MCF 10A (cell line): Measurements from ENCODE around the gene BTG4. TPM values are rescaled to one million over a fixed set of nuclear protein-coding genes. Genes with fewer than 3 reads are reported as not detected.

Experiments
- BruUV-seq: library from RNA; stranded (reverse); fragments of 400-500 nt; replicated peaks from 2 replicates; lab custom pipeline; 2021; lab: Mats Ljungman, UMichigan
- CTCF ChIA-PET: fragments of 300-600 bp; sonication (Branson Sonifier 250); formaldehyde crosslinking; extraction: SDS; loops from one replicate; lab custom pipeline; 2021; ENCODE audit warnings: antibody characterized with exemption, inconsistent platforms; lab: Yijun Ruan, JAX
- POLR2A ChIA-PET: fragments of 300-600, 350-650 bp; sonication (Branson Sonifier 250); formaldehyde crosslinking; extraction: SDS; loops from one replicate; lab custom pipeline; 2020; ENCODE audit warnings: antibody characterized with exemption, inconsistent platforms; lab: Yijun Ruan, JAX
- DNase-seq: peaks from one replicate; pipeline ENCODE4 v3.0.0-alpha.2; 2018; ENCODE audit not compliant: unreplicated experiment
- H3K27ac Mint-ChIP-seq: one replicate; pipeline ENCODE4 v1.8.0; 2022; ENCODE audit warnings: mild to moderate bottlenecking, low read depth, mixed read lengths; ENCODE audit not compliant: unreplicated experiment
- H3K27me3 Mint-ChIP-seq: one replicate; pipeline ENCODE4 v1.8.0; 2022; ENCODE audit warnings: mixed read lengths; ENCODE audit not compliant: insufficient read depth, unreplicated experiment
- H3K36me3 Mint-ChIP-seq: one replicate; pipeline ENCODE4 v1.8.0; 2022; ENCODE audit warnings: mild to moderate bottlenecking, moderate library complexity, mixed read lengths; ENCODE audit not compliant: insufficient read depth, unreplicated experiment
- H3K4me1 Mint-ChIP-seq: one replicate; pipeline ENCODE4 v1.8.0; 2022; ENCODE audit warnings: mixed read lengths; ENCODE audit not compliant: insufficient read depth, unreplicated experiment
- H3K4me3 Mint-ChIP-seq: one replicate; pipeline ENCODE4 v1.8.0; 2022; ENCODE audit warnings: mild to moderate bottlenecking, moderate library complexity, mixed read lengths; ENCODE audit not compliant: unreplicated experiment
- H3K9me3 Mint-ChIP-seq: one replicate; pipeline ENCODE4 v1.8.0; 2022; ENCODE audit warnings: mixed read lengths; ENCODE audit not compliant: unreplicated experiment
- intact Hi-C: fragments of 100-400 bp; cut with micrococcal nuclease; formaldehyde crosslinking; loops from 2 replicates; pipeline ENCODE4 v1.14.1; 2022
- total RNA-seq: library from RNA; stranded (reverse); gene quantifications from 2 replicates; pipeline ENCODE4 v1.2.3, GENCODE V29; 2022
- TF ChIP-seq, protein P1 (sequence below): fragments of 200-600 bp; IDR thresholded peaks from one replicate; pipeline ENCODE4 v1.8.0; 2022; ENCODE audit warnings: antibody characterized with exemption, mild to moderate bottlenecking; ENCODE audit not compliant: unreplicated experiment

BTG4 gene
- total RNA-seq, 1 experiment from 2014 or later: not detected

DNA sequence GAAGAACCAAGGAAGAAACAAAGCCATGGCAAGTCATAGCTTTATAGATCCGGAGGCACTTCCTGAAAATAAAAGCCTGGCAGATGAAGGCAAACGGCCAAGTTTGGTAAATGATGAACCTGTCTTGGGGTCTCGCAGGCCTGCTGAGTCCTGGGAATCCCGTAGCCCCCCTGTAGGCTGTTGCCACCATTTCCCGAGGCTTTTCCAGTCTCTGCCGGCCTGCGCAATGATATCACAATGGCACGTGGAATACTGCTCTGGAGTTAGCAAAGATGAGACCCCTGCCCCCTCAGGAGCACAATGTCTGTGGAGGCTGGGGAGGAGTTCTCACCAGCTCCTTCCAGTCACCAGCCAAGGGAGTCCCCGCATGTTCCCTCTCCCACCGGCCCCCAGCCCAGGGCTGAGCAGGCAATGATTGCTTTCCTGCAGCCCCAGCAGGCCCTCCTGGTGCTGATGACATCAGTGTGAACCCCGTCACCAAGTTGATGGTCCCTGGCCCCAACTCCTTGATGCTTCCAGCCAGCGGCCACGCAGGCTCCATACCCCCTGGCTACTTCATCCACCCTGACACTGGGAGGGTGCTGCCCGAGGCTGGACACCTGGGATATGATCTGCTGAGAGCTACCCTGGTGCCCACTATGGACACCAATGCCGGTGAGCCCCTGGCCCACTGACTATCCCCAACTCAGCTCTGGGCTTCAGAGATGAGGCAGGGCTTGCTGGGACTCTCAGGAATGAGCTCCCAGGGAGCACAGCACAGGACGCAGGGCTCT is 55.9 kb downstream of the BTG4 start:
- no peak overlapping the region for H3K27ac Mint-ChIP-seq
- peaks cover 17% of the 10 kb centered on the region for H3K27me3 Mint-ChIP-seq
- no peak for DNase-seq
- H3K4me3 Mint-ChIP-seq: no peak overlapping the region
- CTCF ChIA-PET: interaction anchor here (0.6 to 4.5 kb wide), 12 partner anchors 8 to 386 kb away, joined by 3 to 25 read pairs (median 7); no protein-coding TSS in a partner anchor
- TF ChIP-seq, protein P1, sequence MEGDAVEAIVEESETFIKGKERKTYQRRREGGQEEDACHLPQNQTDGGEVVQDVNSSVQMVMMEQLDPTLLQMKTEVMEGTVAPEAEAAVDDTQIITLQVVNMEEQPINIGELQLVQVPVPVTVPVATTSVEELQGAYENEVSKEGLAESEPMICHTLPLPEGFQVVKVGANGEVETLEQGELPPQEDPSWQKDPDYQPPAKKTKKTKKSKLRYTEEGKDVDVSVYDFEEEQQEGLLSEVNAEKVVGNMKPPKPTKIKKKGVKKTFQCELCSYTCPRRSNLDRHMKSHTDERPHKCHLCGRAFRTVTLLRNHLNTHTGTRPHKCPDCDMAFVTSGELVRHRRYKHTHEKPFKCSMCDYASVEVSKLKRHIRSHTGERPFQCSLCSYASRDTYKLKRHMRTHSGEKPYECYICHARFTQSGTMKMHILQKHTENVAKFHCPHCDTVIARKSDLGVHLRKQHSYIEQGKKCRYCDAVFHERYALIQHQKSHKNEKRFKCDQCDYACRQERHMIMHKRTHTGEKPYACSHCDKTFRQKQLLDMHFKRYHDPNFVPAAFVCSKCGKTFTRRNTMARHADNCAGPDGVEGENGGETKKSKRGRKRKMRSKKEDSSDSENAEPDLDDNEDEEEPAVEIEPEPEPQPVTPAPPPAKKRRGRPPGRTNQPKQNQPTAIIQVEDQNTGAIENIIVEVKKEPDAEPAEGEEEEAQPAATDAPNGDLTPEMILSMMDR: no peak
- intact Hi-C loops: no loop called here
- POLR2A ChIA-PET: interaction anchor here (1.2 kb wide), 1 partner anchor 98 kb away, joined by 5 read pairs; no protein-coding TSS in a partner anchor
- H3K36me3 Mint-ChIP-seq: no peaks in the 10 kb centered on the region
- no TSS peak for BruUV-seq
- no peaks in the 10 kb centered on the region for H3K9me3 Mint-ChIP-seq
- peaks cover 6% of the 10 kb centered on the region for H3K4me1 Mint-ChIP-seq

DNA sequence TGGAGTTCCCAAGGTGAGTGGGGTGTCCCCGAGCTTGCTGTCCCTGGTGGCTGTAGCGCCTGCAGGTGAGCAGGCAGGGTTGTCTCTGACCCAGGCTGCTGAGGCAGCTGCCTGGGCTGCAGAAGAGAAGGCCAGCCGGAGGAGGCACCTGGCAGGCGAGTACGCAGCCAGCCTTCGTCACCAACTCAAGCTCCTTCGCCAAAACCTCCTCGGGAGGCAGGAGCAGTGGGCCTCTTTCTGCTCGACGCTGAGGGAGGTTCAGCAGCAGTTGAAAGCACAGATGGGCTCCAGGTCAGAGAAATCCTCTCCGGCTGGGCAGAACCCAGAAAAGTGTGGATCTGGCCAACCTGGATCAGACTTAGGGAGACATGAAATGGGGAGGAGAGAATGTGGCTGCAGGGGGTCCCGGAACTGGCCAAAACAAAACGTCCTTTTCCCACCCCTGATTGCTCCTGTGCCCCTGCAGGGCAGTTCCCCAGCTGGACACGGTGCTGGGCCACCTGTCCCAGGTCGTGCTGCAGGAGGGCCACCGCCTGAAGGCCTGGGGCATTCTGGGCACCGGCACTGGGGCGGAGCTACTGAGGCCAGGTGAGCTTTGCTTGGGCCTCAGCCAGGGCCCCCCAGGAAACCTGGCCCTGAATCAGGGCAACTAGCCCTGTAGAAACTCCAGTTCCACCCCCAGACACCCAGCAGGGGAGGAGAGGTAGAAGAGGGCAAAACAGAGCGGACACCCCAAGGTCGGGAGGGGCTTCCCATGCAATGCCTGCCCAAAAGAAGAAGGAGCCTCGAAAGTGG is 56.7 kb downstream of the BTG4 start:
- Mint-ChIP-seq H3K9me3 (no peaks in the 10 kb centered on the region), H3K27ac (no peak overlapping the region), H3K4me1 (peaks cover 6% of the 10 kb centered on the region), H3K27me3 (peaks cover 17% of the 10 kb centered on the region), H3K4me3 (no peak overlapping the region), H3K36me3 (no peaks in the 10 kb centered on the region)
- TF ChIP-seq, protein P1: no peak
- no TSS peak for BruUV-seq
- CTCF ChIA-PET: interaction anchor here (0.5 to 6.8 kb wide), 39 partner anchors 9 to 1128 kb away, joined by 3 to 42 read pairs (median 4); partner anchors contain the start of genes BTG4 and PPP2R1B
- DNase-seq: no peak
- intact Hi-C loops: loop anchor here (2.0 kb wide), 2 partner anchors 73 to 385 kb away; no protein-coding TSS in a partner anchor
- POLR2A ChIA-PET: interaction anchor here (1.0 to 1.8 kb wide), 3 partner anchors 16 to 99 kb away, joined by 3 to 6 read pairs (median 5); no protein-coding TSS in a partner anchor

DNA sequence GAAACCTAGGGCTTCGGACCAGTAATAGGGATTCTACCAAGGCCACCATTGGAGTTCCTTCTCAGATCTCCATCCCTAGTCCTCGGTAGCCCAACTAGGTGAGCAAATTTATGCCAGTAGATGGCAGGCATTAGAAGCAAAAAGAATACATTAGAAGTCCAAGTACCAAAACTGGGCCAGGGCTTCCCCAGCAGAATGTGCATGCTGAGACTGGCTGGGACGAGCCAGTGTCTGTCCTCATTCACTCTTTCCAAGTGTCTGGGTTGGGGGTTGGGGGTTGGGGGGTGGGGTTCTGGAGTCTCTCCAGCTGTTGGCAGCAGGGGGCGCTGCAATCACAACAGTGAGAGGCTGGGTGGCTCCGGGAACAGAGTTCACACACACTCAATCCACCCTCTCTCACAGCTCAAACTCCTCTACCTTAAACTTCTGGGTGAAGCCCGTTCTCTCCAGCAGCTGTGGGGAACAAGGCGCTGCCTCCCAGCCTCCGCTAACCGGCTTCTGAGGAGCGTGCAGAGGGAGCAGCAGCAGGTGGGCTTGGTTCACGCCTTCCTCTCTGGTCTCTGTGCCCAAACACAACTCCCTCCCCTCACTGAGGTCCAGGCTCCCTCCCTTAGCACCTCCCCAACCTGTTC is 57.5 kb downstream of the BTG4 start:
- Mint-ChIP-seq H3K4me1 (peaks cover 6% of the 10 kb centered on the region), H3K27ac (no peak overlapping the region), H3K27me3 (peaks cover 17% of the 10 kb centered on the region), H3K36me3 (no peaks in the 10 kb centered on the region), H3K9me3 (no peaks in the 10 kb centered on the region), H3K4me3 (no peak overlapping the region)
- intact Hi-C loops: loop anchor here (1.0 to 5.0 kb wide), 5 partner anchors 74 to 386 kb away; no protein-coding TSS in a partner anchor
- BruUV-seq: no TSS peak
- CTCF ChIA-PET: interaction anchor here (0.5 to 6.8 kb wide), 45 partner anchors 8 to 1129 kb away, joined by 3 to 42 read pairs (median 4); partner anchors contain the start of genes BTG4 and PPP2R1B
- peak; percentile 63 for DNase-seq
- TF ChIP-seq, protein P1: peak; percentile 81
- POLR2A ChIA-PET: interaction anchor here (0.8 to 1.8 kb wide), 4 partner anchors 17 to 311 kb away, joined by 3 to 6 read pairs (median 4); no protein-coding TSS in a partner anchor
